ENCODE measurements around the gene RTBDN. TPM values are rescaled to one million over a fixed set of nuclear protein-coding genes. Genes with fewer than 3 reads are reported as not detected.

Gene RTBDN
- total and polyA plus RNA-seq, 2 experiments from 2014 or later = 4.1 to 4.6 TPM

GRCh38 chr19:12825254-12826131 lies 8.9 kb downstream of the RTBDN start:
- Mint-ChIP-seq H3K36me3 (ENCODE audit: low read depth) (no peaks in the 10 kb centered on the region), H3K9me3 (no peaks in the 10 kb centered on the region; the same call in 2 of the 3 replicates), H3K4me3 (peak overlapping the region; percentile 76), H3K27me3 (ENCODE audit: insufficient read depth, low read depth, poor library complexity) (peaks cover 14% of the 10 kb centered on the region), H3K27ac (peak overlapping the region; percentile 91), H3K4me1 (peaks cover 18% of the 10 kb centered on the region; the same call in 2 of the 3 replicates)
- Histone ChIP-seq H3K9me2 (ENCODE audit: insufficient read depth) (no peaks in the 10 kb centered on the region), H2AFZ (peak overlapping the region; percentile 91), H3K4me3 (peak overlapping the region; percentile 58), H3F3A (replicated peaks; ENCODE audit: low read depth) (peaks cover 17% of the 10 kb centered on the region; the same call in 1 of the 2 replicates), H3K4me1 (ENCODE audit: insufficient read depth) (peaks cover 11% of the 10 kb centered on the region), H3K27ac (ENCODE audit: low read depth) (peak overlapping the region; percentile 84), H3K36me3 (ENCODE audit: insufficient read depth) (no peaks in the 10 kb centered on the region), H3K27me3 (ENCODE audit: insufficient read depth) (no peaks in the 10 kb centered on the region), H3K4me2 (peak overlapping the region; percentile 70), H3K79me2 (replicated peaks; ENCODE audit: insufficient read depth) (no peaks in the 10 kb centered on the region), H4K20me1 (replicated peaks; ENCODE audit: insufficient read depth) (no peaks in the 10 kb centered on the region)
- ATAC-seq (peak; percentile 85), DNase-seq (ENCODE audit: low spot score) (peak; percentile 96)
- TF ChIP-seq NANOG (IDR thresholded peaks at IDR 0.05; ENCODE audit: borderline replicate concordance) (no peak), ETS1 (IDR thresholded peaks at IDR 0.05) (no peak), CTCF (conservative IDR thresholded peaks at IDR 0.05; ENCODE audit: low read depth in 2 of 2) (peak; percentile 81 to 89), STAT1 (IDR thresholded peaks at IDR 0.05; ENCODE audit: unreplicated experiment) (no peak), REST (IDR thresholded peaks at IDR 0.05; ENCODE audit: unreplicated experiment) (no peak), EZH2 (IDR thresholded peaks at IDR 0.05; ENCODE audit: low read depth, unreplicated experiment) (no peak), POLR2AphosphoS5 (IDR thresholded peaks at IDR 0.05; ENCODE audit: low read depth) (peak; percentile 62), JUNB (IDR thresholded peaks at IDR 0.05; ENCODE audit: unreplicated experiment) (peak; percentile 38), EZH2phosphoT487 (IDR thresholded peaks at IDR 0.05; ENCODE audit: unreplicated experiment) (no peak), ZNF331 (CRISPR knock-in tag; IDR thresholded peaks at IDR 0.05; ENCODE audit: low read depth) (no peak), ZNF462 (CRISPR knock-in tag; IDR thresholded peaks at IDR 0.05) (no peak), CREB1 (CRISPR knock-in tag; IDR thresholded peaks at IDR 0.05; ENCODE audit: low read depth) (peak; percentile 50), ZNF114 (CRISPR knock-in tag; IDR thresholded peaks at IDR 0.05) (no peak)

Data from GM23338 (cell line).